Measurements from ENCODE around the gene ZNF804B. TPM values are rescaled to one million over a fixed set of nuclear protein-coding genes. Genes with fewer than 3 reads are reported as not detected.
A peak's percentile ranks its signal among the peaks of the same experiment; 100 is the strongest.

Gene ZNF804B
- total and polyA plus RNA-seq, 2 of the 4 experiments (the other 2 are of a cell fraction), result not detected

- no peak overlapping the region for H2AK9ac ChIP-seq (replicated peaks; ENCODE audit: low read depth, low read length, poor library complexity)
- intact Hi-C loops (cut with micrococcal nuclease), result no loop called here
These were observed 170.2 kb downstream of the ZNF804B start for GRCh38 chr7:88929719-88930118.

More at GRCh38 chr7:88929719-88930118, 170.2 kb downstream of the ZNF804B start:
- Histone ChIP-seq H4K5ac (ENCODE audit: low read depth, low read length) (no peak overlapping the region), H3K14ac (replicated peaks; ENCODE audit: low read depth, low read length) (no peak overlapping the region), H4K91ac (ENCODE audit: insufficient read depth, low read depth, low read length) (no peak overlapping the region), H4K20me1 (ENCODE audit: insufficient read depth, low read length) (no peaks in the 10 kb centered on the region), H3K4me1 (ENCODE audit: control insufficient read depth, insufficient read depth, low read length) (no peaks in the 10 kb centered on the region), H3K36me3 (ENCODE audit: control insufficient read depth, insufficient read depth, low read length) (no peaks in the 10 kb centered on the region), H3K4me3 (ENCODE audit: insufficient read depth, low read depth, low read length) (no peak overlapping the region), H3K23ac (ENCODE audit: low read depth, low read length) (no peak overlapping the region), H2AK5ac (ENCODE audit: low read depth, low read length) (no peak overlapping the region), H3K56ac (ENCODE audit: extremely low read depth, insufficient read depth, low read length) (no peak overlapping the region), H2BK20ac (ENCODE audit: low read depth, low read length) (no peak overlapping the region), H2BK120ac (ENCODE audit: low read depth, low read length) (no peak overlapping the region), H3K27ac (ENCODE audit: insufficient read depth, low read length) (no peak overlapping the region), H2BK15ac (ENCODE audit: low read depth, low read length) (no peak overlapping the region), H2BK5ac (ENCODE audit: low read depth, low read length, poor library complexity, severe bottlenecking) (no peak overlapping the region), H2AFZ (replicated peaks; ENCODE audit: low read length, poor library complexity) (no peak overlapping the region), H3K79me1 (ENCODE audit: low read depth in 1 of 2, low read length in 2 of 2) (no peaks in the 10 kb centered on the region), H4K8ac (ENCODE audit: low read depth in 2 of 2, low read length in 2 of 2) (no peak overlapping the region), H3K9ac (ENCODE audit: low read depth, low read length) (no peak overlapping the region), H3K9me1 (ENCODE audit: insufficient read depth, low read length) (no peaks in the 10 kb centered on the region), H3K4ac (ENCODE audit: low read depth, low read length) (no peak overlapping the region), H3K9me3 (ENCODE audit: control insufficient read depth, insufficient read depth, low read length) (peaks cover 5% of the 10 kb centered on the region), H3K27me3 (ENCODE audit: control insufficient read depth, insufficient read depth, low read length) (no peaks in the 10 kb centered on the region), H3K4me2 (ENCODE audit: low read depth, low read length) (no peak overlapping the region), H3K18ac (ENCODE audit: low read depth, low read length) (no peak overlapping the region)
- ATAC-seq (ENCODE audit: low read depth) (no peak), DNase-seq (no peak)
- no TSS peak for BruUV-seq (replicated peaks)
- dilution Hi-C loops (cut with HindIII; ENCODE audit: low sequenced_read_pairs, unreplicated experiment), result no loop called here
- CTCF ChIA-PET, result no interaction called here
- POLR2A ChIA-PET (ENCODE audit: unreplicated experiment), result no interaction called here
- in situ Hi-C loops (cut with MboI; ENCODE audit: low sequenced_read_pairs), result no loop called here
- no CpG with 5 or more reads among the region's 3 CpGs for WGBS, 2 experiments (ENCODE audit: extremely low coverage in 2 of 2, insufficient read length in 1 of 2)
- TF ChIP-seq POLR2A (IDR thresholded peaks at IDR 0.05; ENCODE audit: low read depth, low read length), result no peak
- TF ChIP-seq BHLHE40 (IDR thresholded peaks at IDR 0.05; ENCODE audit: low read depth, low read length), result no peak
- TF ChIP-seq MAFK (IDR thresholded peaks at IDR 0.05; ENCODE audit: low read depth, low read length), result peak; percentile 58
